Mesodermal cell (in vitro differentiated cells): ENCODE data around the gene ZNF683. TPM values are rescaled to one million over a fixed set of nuclear protein-coding genes. Genes with fewer than 3 reads are reported as not detected.
A peak's percentile ranks its signal among the peaks of the same experiment; 100 is the strongest.
"Not testable (repeated sequence)": the region's sequence is repeated elsewhere in the genome, so short reads cannot be mapped to it uniquely, and the experiment has no call there.

Experiments
- H3K27ac ChIP-seq: 2 replicates; pipeline ENCODE4 v1.7.0; 2013; ENCODE audit warnings: mild to moderate bottlenecking, low read depth, low read length, moderate library complexity; ENCODE audit not compliant: severe bottlenecking
- H3K36me3 ChIP-seq: 2 replicates; pipeline ENCODE4 v1.7.1; 2013; ENCODE audit warnings: mild to moderate bottlenecking, low read length, moderate library complexity; ENCODE audit not compliant: control insufficient read depth, insufficient read depth
- H3K4me1 ChIP-seq: one replicate; pipeline ENCODE4 v1.7.1; 2013; ENCODE audit warnings: mild to moderate bottlenecking, low read length; ENCODE audit not compliant: insufficient read depth, control insufficient read depth, poor library complexity, severe bottlenecking
- H3K4me3 ChIP-seq: 2 replicates; pipeline ENCODE4 v1.7.0; 2013; ENCODE audit warnings: low read length, control low read depth, mild to moderate bottlenecking; ENCODE audit not compliant: insufficient read depth, poor library complexity, severe bottlenecking; ENCODE audit errors: extremely low read depth
- H3K9me3 ChIP-seq: 2 replicates; pipeline ENCODE4 v1.7.1; 2013; ENCODE audit warnings: mild to moderate bottlenecking, low read length, moderate library complexity; ENCODE audit not compliant: control insufficient read depth
- WGBS, 2 experiments: methylation state at CpG; one replicate each; pipeline ENCODE4 v1.1.5; 2013; ENCODE audit warnings: missing lambda C conversion rate in 2 of 2; ENCODE audit not compliant: insufficient coverage in 2 of 2; 5-methylcytosine and 5-hydroxymethylcytosine counted together
- polyA plus RNA-seq, 2 experiments: library from polyadenylated mRNA; stranded (reverse); fragments of 50-300 nt; gene quantifications; one replicate each; pipeline ENCODE4 v1.2.3, GENCODE V29; 2013

Gene ZNF683
- polyA plus RNA-seq (2013, experiment 1 of 2), result not detected
- not detected for polyA plus RNA-seq (2013, experiment 2 of 2)

GRCh38 chr1:26372611-26373010, at the start of gene ZNF683:
ZNF683 (minus strand) TSS chr1:26372750; CDS start chr1:26368571, 4,179 bp downstream.
- not testable (repeated sequence) for H3K36me3 ChIP-seq, H3K4me3 ChIP-seq, H3K27ac ChIP-seq, H3K9me3 ChIP-seq
- H3K4me1 ChIP-seq, result peaks cover 20% of the 10 kb centered on the region
- 91 to 93% methylated on average over 3 of the region's 3 CpGs for WGBS, 2 experiments

GRCh38 chr1:26419494-26419893, 46.9 kb upstream of the ZNF683 start:
- peaks cover 67% of the 10 kb centered on the region for H3K36me3 ChIP-seq
- no peak overlapping the region for H3K4me3 ChIP-seq
- no peaks in the 10 kb centered on the region for H3K9me3 ChIP-seq
- peaks cover 52% of the 10 kb centered on the region for H3K4me1 ChIP-seq
- H3K27ac ChIP-seq, result peak overlapping the region; percentile 97
- WGBS, 2 experiments, result no CpG with 5 or more reads among the region's 2 CpGs

- H3K4me1 ChIP-seq, result peaks cover 57% of the 10 kb centered on the region
- H3K36me3 ChIP-seq, result peaks cover 67% of the 10 kb centered on the region
- peak overlapping the region; percentile 18 for H3K4me3 ChIP-seq
- H3K27ac ChIP-seq, result peak overlapping the region; percentile 97
- WGBS, 2 experiments, result 8% methylated on average over 2 of the region's 5 CpGs; no CpG with 5 or more reads in 1 of the 2 experiments
- no peaks in the 10 kb centered on the region for H3K9me3 ChIP-seq
Measured at GRCh38 chr1:26418865-26419349, 46.4 kb upstream of the ZNF683 start.

- Histone ChIP-seq H3K27ac (peak overlapping the region; percentile 1), H3K36me3 (peaks cover 72% of the 10 kb centered on the region), H3K4me3 (no peak overlapping the region), H3K9me3 (no peaks in the 10 kb centered on the region), H3K4me1 (peaks cover 68% of the 10 kb centered on the region)
- 16 to 18% methylated on average over 4 to 6 of the region's 9 CpGs for WGBS, 2 experiments
Measured at GRCh38 chr1:26417111-26417759, 44.7 kb upstream of the ZNF683 start.

GRCh38 chr1:26413031-26413430, 40.5 kb upstream of the ZNF683 start:
- Histone ChIP-seq H3K9me3 (no peaks in the 10 kb centered on the region), H3K4me3 (peak overlapping the region; percentile 96), H3K27ac (peak overlapping the region; percentile 94), H3K4me1 (peaks cover 48% of the 10 kb centered on the region), H3K36me3 (peaks cover 57% of the 10 kb centered on the region)
- WGBS, 2 experiments, result no CpG with 5 or more reads among the region's 1 CpG

- peak overlapping the region; percentile 96 for H3K4me3 ChIP-seq
- H3K9me3 ChIP-seq, result no peaks in the 10 kb centered on the region
- peak overlapping the region; percentile 94 for H3K27ac ChIP-seq
- peaks cover 53% of the 10 kb centered on the region for H3K36me3 ChIP-seq
- 0% methylated on average over 7 to 8 of the region's 9 CpGs for WGBS, 2 experiments
- H3K4me1 ChIP-seq, result peaks cover 40% of the 10 kb centered on the region
Measured at GRCh38 chr1:26412180-26412840, 39.8 kb upstream of the ZNF683 start.

GRCh38 chr1:26411624-26412074, 39.1 kb upstream of the ZNF683 start:
- peaks cover 37% of the 10 kb centered on the region for H3K4me1 ChIP-seq
- H3K36me3 ChIP-seq, result peaks cover 51% of the 10 kb centered on the region
- peak overlapping the region; percentile 94 for H3K27ac ChIP-seq
- 0 to 1% methylated on average over 9 to 15 of the region's 20 CpGs for WGBS, 2 experiments
- peak overlapping the region; percentile 96 for H3K4me3 ChIP-seq
- H3K9me3 ChIP-seq, result no peaks in the 10 kb centered on the region

GRCh38 chr1:26410706-26411623, 38.4 kb upstream of the ZNF683 start, which contains the start of gene LIN28A:
LIN28A (plus strand) TSS chr1:26410817; CDS start chr1:26410892, 75 bp downstream.
- 1% methylated on average over 65 to 68 of the region's 70 CpGs for WGBS, 2 experiments
- H3K27ac ChIP-seq, result peak within 1 kb of the TSS; percentile 94

GRCh38 chr1:26409191-26409807, 36.7 kb upstream of the ZNF683 start:
- WGBS, 2 experiments, result 0 to 4% methylated on average over 8 to 11 of the region's 16 CpGs
- Histone ChIP-seq H3K4me1 (peaks cover 21% of the 10 kb centered on the region), H3K36me3 (peaks cover 30% of the 10 kb centered on the region), H3K4me3 (peak overlapping the region; percentile 96), H3K27ac (peak overlapping the region; percentile 94), H3K9me3 (no peaks in the 10 kb centered on the region)

More at GRCh38 chr1:26410706-26411623, 38.4 kb upstream of the ZNF683 start, which contains the start of gene LIN28A:
- Histone ChIP-seq H3K4me1 (peaks cover 30% of the 10 kb centered on the region), H3K36me3 (peaks cover 46% of the 10 kb centered on the region), H3K4me3 (peak within 1 kb of the TSS; percentile 96), H3K9me3 (no peaks in the 10 kb centered on the region)

GRCh38 chr1:26408604-26409003, 36.1 kb upstream of the ZNF683 start:
- WGBS, 2 experiments, result 0% methylated on average over 8 to 12 of the region's 12 CpGs
- H3K9me3 ChIP-seq, result no peaks in the 10 kb centered on the region
- peaks cover 23% of the 10 kb centered on the region for H3K36me3 ChIP-seq
- H3K4me3 ChIP-seq, result peak overlapping the region; percentile 96
- H3K4me1 ChIP-seq, result peaks cover 19% of the 10 kb centered on the region
- H3K27ac ChIP-seq, result peak overlapping the region; percentile 94
